NCI-H1417 (cell line): Measurements from ENCODE around the gene RWDD4.

Experiments
- DNase-seq, 3 experiments: peaks; one replicate each; lab custom pipeline; 2025; lab: John Stamatoyannopoulos, UW

RWDD4 gene

DNA sequence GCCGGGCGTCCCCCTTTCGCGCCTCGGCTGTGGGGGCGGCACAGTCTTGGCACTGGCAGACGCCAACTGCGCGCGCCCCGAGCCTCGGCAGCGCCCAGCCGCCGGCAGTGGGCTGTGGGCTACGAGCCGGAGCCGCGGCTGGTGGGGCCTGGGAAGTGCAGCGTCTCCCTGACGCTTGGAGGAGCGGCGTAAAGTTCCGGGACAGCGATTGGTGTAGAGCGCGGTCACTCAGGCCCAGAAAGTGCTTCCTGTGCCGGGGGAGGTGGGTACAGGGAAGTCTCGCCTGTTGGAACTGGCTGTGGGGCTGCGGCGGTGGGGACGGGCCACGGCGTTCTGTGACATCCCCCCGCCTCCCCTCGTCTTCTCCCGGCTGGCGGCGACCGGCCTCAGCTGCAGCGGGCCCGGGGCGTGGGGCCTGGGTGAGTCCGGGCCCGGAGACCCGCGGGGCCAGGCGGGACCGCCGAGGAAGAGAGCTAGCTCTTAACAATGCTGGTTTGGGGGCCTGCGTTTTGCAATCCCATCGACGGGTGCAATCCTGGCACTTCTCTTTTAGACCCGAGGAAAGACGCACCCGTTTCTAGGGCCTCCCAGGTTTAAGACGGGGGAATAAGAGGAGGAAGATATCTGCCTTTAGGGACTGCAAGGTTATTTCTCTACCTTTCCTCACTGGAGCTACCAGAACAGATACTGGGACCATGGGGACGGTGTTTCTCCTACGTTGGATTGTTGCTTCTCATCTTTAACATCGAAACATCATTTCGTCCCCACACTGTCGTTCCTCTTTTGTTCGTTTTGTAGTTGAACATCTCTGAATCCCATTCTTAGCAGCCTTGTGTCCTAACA is at the start of gene RWDD4, which contains the start of gene TRAPPC11:
Gene RWDD4, minus strand, starts transcription at position 157 of the 843 bp plus-strand sequence. CDS start 233 bp downstream, outside the sequence.
Gene TRAPPC11, plus strand, starts transcription at position 265 of the 843 bp plus-strand sequence. CDS start 4,575 bp downstream, outside the sequence.
- peak; percentile 92 to 98 (median 97) for DNase-seq

DNA sequence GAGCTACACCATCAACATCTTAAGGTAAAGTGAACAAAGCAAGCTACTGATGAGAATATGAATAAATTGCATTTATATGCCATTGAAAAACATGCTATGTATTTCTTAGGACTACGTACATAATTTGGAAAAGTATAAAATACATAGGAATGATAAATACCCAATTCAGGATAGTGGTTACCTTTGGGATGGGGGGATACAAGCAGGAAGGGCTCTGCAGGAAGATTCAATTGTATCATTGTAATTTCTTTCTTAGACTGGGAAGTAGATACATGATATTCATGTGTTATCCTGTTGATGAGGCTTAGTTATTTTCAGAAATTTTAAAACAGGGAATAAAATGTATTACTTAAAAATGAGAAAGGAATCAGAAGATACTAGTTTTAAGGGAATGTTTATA is 43.5 kb upstream of the RWDD4 start:
- no peak for DNase-seq

DNA sequence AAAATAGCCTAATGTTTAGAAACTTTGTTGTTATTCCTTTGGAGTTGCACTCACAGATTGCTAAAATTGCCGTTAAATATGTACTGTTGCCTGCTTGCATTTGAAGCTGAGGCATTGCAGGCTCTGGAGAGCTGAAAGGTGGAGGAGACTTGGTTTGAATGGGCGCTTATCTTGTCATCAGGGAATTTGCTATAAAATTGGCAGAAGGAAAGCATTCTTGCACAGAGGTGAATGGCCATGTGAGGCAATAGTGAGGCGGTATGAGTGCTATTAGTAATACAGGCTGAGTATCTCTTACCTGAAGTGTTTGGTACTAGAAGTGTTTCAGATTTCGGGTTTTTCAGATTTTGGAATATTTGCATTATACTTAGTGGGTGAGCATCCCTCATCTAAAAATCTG is 41.4 kb upstream of the RWDD4 start:
- no peak for DNase-seq

DNA sequence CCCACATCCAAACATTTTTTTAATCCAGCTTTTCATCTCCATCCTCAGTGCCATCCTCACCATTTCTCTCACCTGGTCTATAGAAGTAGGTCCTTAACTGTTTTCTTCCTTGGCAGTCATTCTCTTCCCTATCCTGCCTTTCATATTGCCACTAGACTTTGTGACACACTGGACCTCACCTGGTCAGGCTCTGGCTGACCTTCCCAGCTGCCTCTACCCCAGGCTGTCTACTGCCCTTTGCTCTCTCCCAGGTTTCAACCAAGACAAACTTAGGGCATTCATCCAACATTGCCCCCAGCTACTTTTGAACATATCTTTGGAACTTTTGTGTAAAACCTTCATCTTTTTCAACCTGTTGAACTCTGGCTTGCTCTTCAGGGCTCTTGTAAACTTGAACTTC is 39.9 kb upstream of the RWDD4 start:
- DNase-seq = no peak

DNA sequence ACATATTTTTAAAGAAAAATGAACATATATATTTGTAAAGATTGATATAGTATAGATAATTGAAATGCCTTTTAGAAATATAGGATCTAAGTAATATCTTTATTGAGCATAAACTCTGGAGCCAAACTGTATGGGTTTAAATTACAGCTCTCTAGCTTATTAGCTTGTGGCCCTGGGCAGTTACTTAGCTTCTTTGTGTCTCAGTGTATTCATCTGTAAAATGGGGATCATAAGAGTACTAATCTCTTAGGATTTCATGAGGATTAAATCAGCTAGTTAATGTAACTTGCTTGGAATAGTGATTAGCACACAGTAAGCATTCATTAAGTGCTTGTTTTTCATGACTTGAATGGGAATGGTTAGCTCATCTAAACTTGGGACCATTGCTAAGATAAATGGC is 32.9 kb upstream of the RWDD4 start:
- no peak for DNase-seq

DNA sequence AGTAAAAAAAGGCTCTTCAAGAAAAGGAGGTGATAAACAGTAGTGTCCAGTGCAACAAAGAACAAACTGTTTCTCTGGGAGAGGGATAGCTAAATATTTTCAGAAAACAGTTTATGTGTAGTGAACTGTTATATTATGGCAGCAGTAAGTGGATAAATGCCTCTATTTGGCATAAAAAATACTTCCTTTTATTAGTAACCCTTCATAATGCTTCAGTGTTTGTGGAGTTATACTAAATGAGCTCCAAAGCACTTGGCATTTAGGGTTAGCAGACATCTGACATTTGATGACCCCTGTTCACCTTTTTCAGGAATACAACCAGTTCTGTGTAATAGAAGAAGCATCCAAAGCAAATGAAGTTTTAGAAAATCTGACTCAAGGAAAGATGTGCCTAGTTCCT is 32.0 kb upstream of the RWDD4 start:
- DNase-seq = no peak

DNA sequence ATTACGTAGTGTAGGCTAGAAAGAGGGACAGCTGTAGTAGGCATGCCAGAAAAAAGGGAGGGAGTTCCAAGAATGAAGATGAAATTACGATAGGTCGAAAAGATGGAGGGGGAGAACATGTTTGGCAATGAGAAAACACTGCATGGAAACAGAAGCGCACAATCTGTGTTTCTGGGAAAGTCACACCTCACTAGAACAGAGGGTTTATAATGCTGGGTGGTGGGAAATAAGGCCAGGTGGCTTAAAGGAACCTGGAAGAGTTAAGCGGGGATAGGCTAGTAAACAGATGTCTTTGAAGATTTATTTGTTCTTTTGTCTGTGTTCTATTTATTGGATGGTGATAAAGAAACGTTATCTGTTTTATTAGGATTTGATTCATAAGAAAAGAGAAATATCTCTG is 29.2 kb upstream of the RWDD4 start:
- no peak for DNase-seq

DNA sequence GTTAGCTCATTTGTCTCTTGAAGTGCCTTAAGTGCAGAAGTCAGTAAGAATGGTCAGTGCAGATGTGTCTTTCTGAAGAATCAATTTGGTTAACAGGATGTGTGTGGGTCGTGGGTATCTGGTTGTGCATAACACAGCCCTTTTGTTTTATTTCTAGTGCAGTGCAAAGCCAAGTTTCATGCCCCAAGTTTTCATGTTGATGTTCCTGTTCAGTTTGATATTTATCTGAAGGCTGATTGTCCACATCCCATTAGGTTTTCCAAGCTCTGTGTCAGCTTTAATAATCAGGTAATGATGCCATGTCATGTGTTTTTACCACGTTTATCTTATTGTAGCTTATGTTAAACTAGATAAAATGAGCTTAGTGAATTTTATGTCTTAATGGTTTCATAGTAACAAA is 27.5 kb upstream of the RWDD4 start:
- DNase-seq = no peak

DNA sequence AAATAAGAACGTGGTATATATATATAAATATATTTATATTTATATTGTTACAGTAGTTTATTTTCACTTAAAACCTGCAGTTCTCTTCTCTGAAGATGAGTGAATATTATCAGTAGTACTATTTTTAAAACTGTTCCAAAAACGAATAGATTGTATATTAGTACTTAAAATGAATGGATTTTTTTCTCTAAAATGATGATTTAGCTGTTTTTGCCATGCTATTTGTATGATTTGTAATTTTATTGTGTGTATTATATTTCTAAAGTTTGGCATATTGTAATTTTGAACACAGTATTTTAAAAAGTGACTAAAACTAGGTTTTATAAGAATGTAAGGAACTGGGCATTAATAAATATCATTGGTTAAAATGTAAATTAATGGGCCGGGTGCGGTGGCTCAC is 22.1 kb upstream of the RWDD4 start:
- DNase-seq = no peak

DNA sequence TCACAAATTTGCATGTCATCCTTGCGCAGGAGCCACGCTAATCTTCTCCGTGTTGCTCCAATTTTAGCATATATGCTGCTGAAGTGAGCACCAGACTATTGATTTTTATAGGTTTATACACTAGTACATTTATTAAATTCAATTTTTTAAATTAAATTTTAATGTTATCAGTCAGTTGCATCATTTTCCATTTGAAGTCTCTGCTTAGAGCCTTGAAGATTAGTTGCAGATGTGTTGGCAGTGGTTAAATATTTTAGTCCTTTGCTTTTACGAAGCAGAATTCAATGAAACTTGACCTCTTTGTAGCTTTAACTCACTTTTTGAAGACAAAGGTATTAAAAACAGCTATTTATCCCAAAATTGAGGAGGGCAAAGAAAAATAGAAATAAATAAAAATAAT is 16.6 kb upstream of the RWDD4 start:
- DNase-seq = no peak

DNA sequence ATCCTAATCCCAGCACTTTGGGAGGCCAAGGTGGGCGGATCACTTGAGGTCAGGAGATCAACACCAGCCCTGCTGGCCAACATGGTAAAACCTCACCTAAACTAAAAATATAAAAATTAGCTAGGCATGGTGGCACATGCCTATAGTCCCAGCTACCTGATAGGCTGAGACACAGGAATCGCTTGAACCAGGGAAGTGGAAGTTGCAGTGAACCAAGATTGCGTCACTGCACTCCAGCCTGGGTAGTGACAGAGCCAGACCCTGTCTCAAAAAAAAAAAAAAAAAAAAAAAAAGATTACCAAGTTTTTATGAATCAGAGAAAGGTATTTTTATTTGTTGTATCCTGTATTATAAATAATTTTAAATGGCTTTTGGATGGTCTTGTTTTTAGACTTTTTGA is 15.2 kb upstream of the RWDD4 start:
- no peak for DNase-seq

DNA sequence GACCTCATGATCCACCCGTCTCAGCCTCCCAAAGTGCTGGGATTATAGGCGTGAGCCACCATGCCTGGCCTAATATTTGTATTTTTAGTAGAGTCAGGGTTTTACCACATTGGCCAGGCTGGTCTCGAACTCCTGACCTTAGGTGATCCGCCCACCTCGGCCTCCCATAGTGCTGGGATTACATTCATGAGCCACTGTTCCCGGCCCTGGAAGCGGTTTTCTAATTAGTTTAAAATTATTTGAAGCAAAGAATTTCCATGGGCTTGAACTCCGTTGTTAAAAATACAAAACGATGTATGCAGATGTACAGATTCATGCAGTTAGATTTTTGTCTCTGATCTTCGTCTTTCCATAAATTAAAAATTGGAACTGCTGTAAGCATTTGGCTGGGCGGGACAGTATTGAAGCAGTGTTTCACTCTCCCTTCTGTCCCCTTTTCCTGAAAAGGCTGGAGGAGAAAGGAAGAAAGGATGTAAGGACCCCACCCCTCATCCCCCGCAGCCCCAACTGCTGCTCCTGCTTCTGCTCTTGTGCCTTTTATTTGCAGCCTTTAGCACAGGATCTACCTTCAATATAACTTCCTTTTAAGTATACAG is 12.1 kb upstream of the RWDD4 start:
- DNase-seq = no peak

DNA sequence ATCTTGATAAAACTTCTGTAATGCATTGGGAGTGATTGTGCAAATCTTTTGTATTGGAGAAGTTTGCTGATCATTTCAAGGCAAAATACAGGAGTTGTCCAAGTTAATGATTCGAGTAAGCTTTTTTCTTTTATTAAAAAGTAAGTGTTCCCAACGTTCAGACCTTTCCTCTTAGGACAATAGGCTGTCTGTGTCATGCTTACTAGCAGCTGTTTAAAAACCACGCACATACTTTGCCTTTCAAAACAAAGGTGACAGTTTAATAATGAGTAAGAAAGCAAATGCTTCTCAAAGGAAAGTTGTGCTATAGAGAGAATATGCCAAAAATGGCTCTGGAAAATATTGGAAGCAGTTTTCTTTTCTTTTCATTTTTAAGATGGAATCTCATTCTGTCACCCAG is 11.3 kb upstream of the RWDD4 start:
- no peak for DNase-seq

DNA sequence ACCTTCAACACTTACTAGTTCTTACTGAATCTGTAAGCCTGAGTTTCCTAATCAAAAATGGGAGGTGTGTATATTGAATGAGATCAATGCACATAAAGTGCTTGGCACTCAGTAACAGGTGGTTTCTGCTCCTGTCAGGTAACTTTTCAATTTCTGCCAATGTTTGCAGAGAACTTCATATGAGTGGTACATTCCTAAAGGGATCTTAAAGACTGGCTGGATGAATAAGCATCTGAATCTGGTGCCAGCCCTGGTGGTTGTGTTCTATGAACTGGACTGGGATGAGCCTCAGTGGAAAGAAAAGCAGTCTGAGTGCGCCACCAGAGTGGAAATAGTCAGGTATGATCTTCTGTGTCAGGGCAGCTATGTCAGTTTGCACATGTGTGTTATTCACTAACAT is 7.1 kb upstream of the RWDD4 start:
- no peak for DNase-seq

DNA sequence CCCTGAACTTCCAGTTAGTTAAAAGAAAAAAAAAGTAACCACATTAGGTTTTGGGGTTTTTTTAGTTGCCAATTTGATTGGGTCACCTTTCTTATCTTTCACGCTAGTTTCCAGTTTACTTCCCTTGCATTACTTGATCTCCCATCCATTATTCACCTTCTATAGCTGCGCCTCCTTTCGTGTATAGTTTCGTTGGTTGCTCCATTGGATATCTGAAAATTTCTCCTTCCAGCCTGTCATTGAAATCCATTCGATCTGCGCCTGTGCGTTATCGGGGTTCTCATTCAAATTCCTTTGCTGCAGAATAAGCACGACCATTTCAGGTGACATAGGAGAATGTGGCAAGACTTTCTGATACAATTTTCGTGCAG is 872 bp upstream of the RWDD4 start:
- peak in 1 of 3 experiments; percentile 39 for DNase-seq

DNA sequence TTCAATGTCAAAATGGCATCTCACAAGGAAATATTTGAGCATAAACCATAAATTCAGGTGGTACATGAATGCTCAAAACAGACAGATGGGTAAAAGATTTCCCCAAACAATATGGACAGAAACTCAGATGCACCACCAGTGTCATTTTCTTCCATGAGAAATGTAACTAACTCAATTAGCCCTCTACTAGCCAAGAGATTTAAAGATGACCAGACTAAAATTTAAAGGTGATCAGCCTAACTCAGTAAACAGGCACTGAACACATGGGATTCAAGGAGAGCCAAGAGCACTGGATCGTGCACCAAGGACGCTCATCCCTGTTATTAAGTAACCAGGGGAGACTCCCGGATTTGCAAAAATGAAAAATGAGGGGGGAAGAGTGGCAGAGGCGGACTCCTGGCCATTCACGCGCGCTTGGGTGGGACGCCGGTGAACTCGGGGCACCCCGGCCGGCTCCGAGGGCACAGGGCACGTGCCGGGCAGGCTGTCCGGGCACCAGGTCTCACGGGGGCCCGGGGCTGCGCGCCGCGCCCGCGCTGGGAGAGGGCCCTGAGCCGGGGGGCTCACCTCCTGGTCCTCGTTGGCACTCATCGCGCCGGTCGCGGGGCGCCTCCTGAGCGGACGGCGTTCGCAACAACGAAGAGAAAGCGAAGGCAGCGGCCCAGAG is 490 bp downstream of the RWDD4 start:
- DNase-seq = peak in 2 of 3 experiments; percentile 77 to 82

DNA sequence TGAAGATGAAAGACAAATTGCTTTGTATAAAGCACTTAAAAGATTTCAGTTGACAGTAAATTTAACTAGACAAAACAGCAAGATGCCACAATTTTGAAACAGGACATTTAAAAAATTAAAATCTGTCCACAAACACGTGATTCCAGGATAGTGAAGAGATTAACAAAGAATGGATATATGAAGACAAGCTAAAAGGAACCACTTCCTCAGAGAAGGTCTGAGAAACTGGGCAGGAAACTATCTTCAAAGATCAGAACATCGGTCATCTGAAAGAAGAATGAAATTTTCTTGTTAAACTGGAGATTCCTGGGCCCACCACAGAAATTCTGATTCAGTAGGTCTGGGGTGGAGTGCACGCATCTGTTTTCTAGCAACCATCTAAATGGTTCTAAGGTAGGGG is 1.4 kb downstream of the RWDD4 start:
- no peak for DNase-seq

DNA sequence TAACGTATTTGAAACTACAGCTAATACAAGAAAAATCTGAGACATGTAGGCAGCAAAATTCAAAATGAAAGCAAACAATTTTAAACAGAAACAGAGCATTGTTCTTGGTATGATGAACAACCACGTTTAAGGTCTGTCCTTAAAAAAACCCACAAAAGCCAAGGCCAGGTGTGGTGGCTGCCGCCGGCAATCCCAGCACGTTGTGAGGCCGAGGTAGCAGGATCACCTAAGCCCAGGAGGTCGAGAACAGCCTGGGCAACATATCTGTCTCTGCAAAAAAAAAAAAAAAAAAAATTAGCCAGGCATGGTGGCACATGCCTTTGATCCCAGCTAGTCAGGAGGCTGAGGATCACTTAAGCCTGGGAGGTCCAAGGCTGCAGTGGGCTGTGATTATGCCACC is 13.7 kb downstream of the RWDD4 start:
- DNase-seq = no peak

DNA sequence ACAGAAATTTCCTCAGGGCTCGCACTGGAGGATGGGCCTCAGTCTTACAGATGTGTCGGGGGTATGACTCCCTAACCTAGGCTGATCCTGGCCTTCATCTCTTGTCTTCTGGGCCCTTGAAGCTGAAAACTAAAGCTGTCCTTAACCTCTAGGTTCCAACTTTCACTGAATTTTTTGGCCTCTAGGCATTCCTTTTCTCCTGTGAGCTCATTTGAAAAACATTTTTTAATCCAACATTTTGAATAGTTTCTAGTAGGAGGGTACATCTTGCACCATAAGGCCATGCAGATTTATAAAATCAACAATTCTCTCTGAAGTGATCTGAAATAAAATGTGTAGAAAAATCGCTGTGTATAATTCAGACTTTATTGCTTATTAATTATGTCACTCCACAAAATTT is 19.7 kb downstream of the RWDD4 start:
- no peak for DNase-seq

DNA sequence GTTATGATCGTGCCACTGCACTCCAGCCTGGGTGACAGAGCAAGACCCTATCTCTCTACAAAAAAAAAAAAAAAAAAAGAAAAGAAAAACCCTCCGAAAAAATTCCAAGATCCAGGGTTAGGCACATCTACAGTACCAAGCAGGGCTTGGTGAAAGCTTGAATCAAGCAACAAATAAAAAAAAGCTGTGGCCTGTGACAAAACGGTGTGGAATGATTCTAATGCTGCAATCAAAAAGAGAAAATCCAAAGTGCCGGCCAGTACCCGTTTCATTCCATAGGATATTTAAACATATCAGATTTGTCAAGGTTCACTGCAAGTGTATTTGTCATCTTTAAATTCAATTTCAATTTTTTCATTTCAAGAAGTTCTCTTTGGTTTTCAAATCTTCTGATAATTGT is 20.5 kb downstream of the RWDD4 start:
- no peak for DNase-seq

DNA sequence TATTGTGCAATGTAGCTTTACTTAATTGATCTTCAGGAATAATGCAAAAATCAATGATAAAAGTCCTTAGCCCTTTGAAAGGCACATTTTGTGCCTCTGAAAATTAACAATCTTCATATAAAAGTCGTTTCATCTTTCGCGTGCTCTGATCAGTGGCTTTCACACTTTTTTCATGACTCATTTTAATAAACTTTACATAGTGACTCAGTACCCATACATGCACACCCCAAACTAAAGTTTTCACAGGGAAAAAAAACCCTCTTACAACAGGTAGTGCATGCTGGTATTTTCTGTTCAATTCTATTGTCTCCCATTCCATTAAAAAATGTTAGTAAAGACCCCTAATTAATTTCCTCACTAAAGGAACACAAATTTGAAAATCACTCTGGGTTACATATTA is 21.5 kb downstream of the RWDD4 start:
- no peak for DNase-seq

DNA sequence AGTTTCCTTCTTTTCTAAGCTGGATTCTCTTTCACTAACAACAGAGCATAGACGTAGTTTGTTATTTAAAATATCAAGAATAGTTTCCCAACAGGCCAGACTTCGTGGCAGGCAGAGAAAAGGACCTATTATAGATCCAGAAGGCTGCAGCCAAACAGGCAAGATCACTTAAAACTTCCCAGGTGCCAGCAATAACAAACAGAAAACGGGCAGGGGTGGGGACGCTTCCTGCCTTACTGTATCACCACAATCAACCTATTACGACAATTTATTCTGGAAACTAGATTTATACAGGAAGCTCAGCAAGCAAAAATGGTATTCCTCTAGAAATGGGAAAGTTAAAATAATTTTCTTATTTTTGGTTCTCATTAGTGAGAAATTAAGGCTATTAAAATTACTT is 22.1 kb downstream of the RWDD4 start:
- peak in 1 of 3 experiments; percentile 5 for DNase-seq

DNA sequence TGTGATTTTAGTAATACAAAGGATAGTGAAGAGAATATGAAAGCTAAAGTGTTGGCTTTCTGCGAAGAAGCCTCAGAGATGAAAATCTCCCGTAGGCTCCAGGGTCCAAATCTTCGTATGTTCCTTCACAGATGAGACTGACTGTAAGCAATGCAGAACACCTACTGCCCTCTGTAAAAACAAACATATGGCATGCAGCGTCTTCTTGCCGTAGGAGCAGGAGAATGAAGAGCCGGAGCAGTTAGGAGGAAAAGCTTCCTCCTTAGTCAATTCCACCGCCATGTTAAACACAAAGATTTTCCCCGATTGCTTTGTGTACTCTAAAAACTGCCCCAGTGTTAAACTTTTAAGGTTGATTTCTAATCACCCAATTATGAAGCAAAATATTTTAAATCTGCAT is 22.5 kb downstream of the RWDD4 start:
- DNase-seq = no peak
